HUES64 (cell line): ENCODE measurements around the gene URI1.
"Not testable (repeated sequence)": the region's sequence is repeated elsewhere in the genome, so short reads cannot be mapped to it uniquely, and the experiment has no call there.

ENCODE experiments used
- H3K27ac ChIP-seq: 2 replicates; pipeline ENCODE4 v1.7.0; 2013; ENCODE audit warnings: low read depth, low read length, inconsistent platforms
- H3K27me3 ChIP-seq: 2 replicates; pipeline ENCODE4 v1.6.1; 2013; ENCODE audit warnings: mild to moderate bottlenecking, low read length; ENCODE audit not compliant: insufficient read depth
- H3K36me3 ChIP-seq: 2 replicates; pipeline ENCODE4 v1.6.1; 2013; ENCODE audit warnings: mild to moderate bottlenecking, low read length; ENCODE audit not compliant: insufficient read depth
- H3K4me1 ChIP-seq: 2 replicates; pipeline ENCODE4 v1.6.1; 2013; ENCODE audit warnings: mild to moderate bottlenecking, low read length, moderate library complexity; ENCODE audit not compliant: insufficient read depth
- H3K4me3 ChIP-seq: 2 replicates; pipeline ENCODE4 v1.5.1; 2013; ENCODE audit warnings: mild to moderate bottlenecking, low read length, moderate library complexity
- H3K9ac ChIP-seq: 2 replicates; pipeline ENCODE4 v1.6.1; 2013; ENCODE audit warnings: mild to moderate bottlenecking, low read depth, low read length
- H3K9me3 ChIP-seq: 2 replicates; pipeline ENCODE4 v1.6.1; 2013; ENCODE audit warnings: low read depth, low read length; ENCODE audit not compliant: insufficient read depth
- WGBS: fragments of 150-250, 120-280 bp; methylation state at CpG from one replicate; pipeline ENCODE4 v1.1.7; 2013; ENCODE audit warnings: missing lambda C conversion rate; 5-methylcytosine and 5-hydroxymethylcytosine counted together

The URI1 gene

GRCh38 chr19:30026933-30027332, 84.9 kb downstream of the URI1 start:
- H3K36me3 ChIP-seq: peaks cover 5% of the 10 kb centered on the region; the same call in 1 of the 2 replicates
- WGBS: 100% methylated on average over 1 of the region's 1 CpG
- no peak overlapping the region for H3K9ac ChIP-seq

GRCh38 chr19:30028118-30028991, 86.3 kb downstream of the URI1 start:
- 86% methylated on average over 1 of the region's 2 CpGs for WGBS
- Histone ChIP-seq H3K4me3 (no peak overlapping the region), H3K27me3 (no peaks in the 10 kb centered on the region), H3K4me1 (no peaks in the 10 kb centered on the region), H3K9me3 (no peaks in the 10 kb centered on the region; the same call in 1 of the 2 replicates), H3K9ac (no peak overlapping the region), H3K36me3 (peaks cover 5% of the 10 kb centered on the region; the same call in 1 of the 2 replicates), H3K27ac (no peak overlapping the region)

More at GRCh38 chr19:30026933-30027332, 84.9 kb downstream of the URI1 start:
- Histone ChIP-seq H3K27me3 (no peaks in the 10 kb centered on the region), H3K4me1 (no peaks in the 10 kb centered on the region), H3K4me3 (no peak overlapping the region), H3K27ac (no peak overlapping the region), H3K9me3 (no peaks in the 10 kb centered on the region; the same call in 1 of the 2 replicates)

- Histone ChIP-seq H3K36me3 (peaks cover 5% of the 10 kb centered on the region; the same call in 1 of the 2 replicates), H3K4me1 (no peaks in the 10 kb centered on the region), H3K9ac (no peak overlapping the region), H3K27me3 (no peaks in the 10 kb centered on the region), H3K9me3 (no peaks in the 10 kb centered on the region; the same call in 1 of the 2 replicates), H3K27ac (no peak overlapping the region), H3K4me3 (no peak overlapping the region)
- WGBS: no CpG with 5 or more reads among the region's 1 CpG
Measured at GRCh38 chr19:30028992-30029343, 86.9 kb downstream of the URI1 start.

- Histone ChIP-seq H3K27ac (no peak overlapping the region), H3K9me3 (no peaks in the 10 kb centered on the region; the same call in 1 of the 2 replicates), H3K36me3 (peaks cover 5% of the 10 kb centered on the region; the same call in 1 of the 2 replicates), H3K4me3 (no peak overlapping the region), H3K27me3 (no peaks in the 10 kb centered on the region), H3K4me1 (no peaks in the 10 kb centered on the region), H3K9ac (no peak overlapping the region)
- 98% methylated on average over 3 of the region's 4 CpGs for WGBS
Measured at GRCh38 chr19:30029721-30030510, 87.9 kb downstream of the URI1 start.

- WGBS: no CpG with 5 or more reads among the region's 1 CpG
- peaks cover 3% of the 10 kb centered on the region; the same call in 1 of the 2 replicates for H3K9me3 ChIP-seq
- no peaks in the 10 kb centered on the region for H3K4me1 ChIP-seq
- H3K9ac ChIP-seq: no peak overlapping the region
- no peak overlapping the region for H3K4me3 ChIP-seq
- H3K27ac ChIP-seq: no peak overlapping the region
- no peaks in the 10 kb centered on the region for H3K27me3 ChIP-seq
- H3K36me3 ChIP-seq: peaks cover 14% of the 10 kb centered on the region; the same call in 1 of the 2 replicates
Measured at GRCh38 chr19:30034321-30034720, 92.3 kb downstream of the URI1 start.

- Histone ChIP-seq H3K27ac (no peak overlapping the region), H3K27me3 (no peaks in the 10 kb centered on the region), H3K4me3 (no peak overlapping the region), H3K9ac (no peak overlapping the region), H3K4me1 (no peaks in the 10 kb centered on the region), H3K36me3 (peaks cover 9% of the 10 kb centered on the region; the same call in 1 of the 2 replicates), H3K9me3 (peaks cover 13% of the 10 kb centered on the region)
- WGBS: 91% methylated on average over 7 of the region's 8 CpGs
Measured at GRCh38 chr19:30036154-30037129, 94.4 kb downstream of the URI1 start.

GRCh38 chr19:30037835-30038234, 95.8 kb downstream of the URI1 start:
- Histone ChIP-seq H3K27me3 (no peaks in the 10 kb centered on the region), H3K27ac (no peak overlapping the region), H3K9me3 (peaks cover 13% of the 10 kb centered on the region), H3K9ac (no peak overlapping the region), H3K36me3 (peaks cover 9% of the 10 kb centered on the region; the same call in 1 of the 2 replicates), H3K4me3 (no peak overlapping the region), H3K4me1 (peaks cover 6% of the 10 kb centered on the region)
- 92% methylated on average over 5 of the region's 5 CpGs for WGBS

- Histone ChIP-seq H3K9me3 (peaks cover 13% of the 10 kb centered on the region), H3K4me1 (peaks cover 11% of the 10 kb centered on the region)
- H3K27me3 ChIP-seq, H3K36me3 ChIP-seq, H3K4me3 ChIP-seq, H3K27ac ChIP-seq, H3K9ac ChIP-seq: not testable (repeated sequence)
- WGBS: 86% methylated on average over 6 of the region's 6 CpGs
Measured at GRCh38 chr19:30041931-30042330, 99.9 kb downstream of the URI1 start.

- not testable (repeated sequence) for H3K4me3 ChIP-seq, H3K27ac ChIP-seq, H3K9ac ChIP-seq, H3K27me3 ChIP-seq, H3K36me3 ChIP-seq
- peaks cover 11% of the 10 kb centered on the region for H3K4me1 ChIP-seq
- H3K9me3 ChIP-seq: peaks cover 13% of the 10 kb centered on the region
Measured at GRCh38 chr19:30043008-30043407, 101.0 kb downstream of the URI1 start.
